Endometrial microvascular endothelial cells (primary cell): ENCODE data around the gene OSBPL6. TPM values are rescaled to one million over a fixed set of nuclear protein-coding genes. Genes with fewer than 3 reads are reported as not detected.

ENCODE experiments used
- in situ Hi-C: cut with HindIII; loops from 2 replicates; pipeline ENCODE4 v1.10.0; 2017; ENCODE audit warnings: low sequenced_read_pairs, low pct_unique_long_range_greater_than_20kb; ENCODE audit errors: inconsistent ontology term
- total RNA-seq: library from RNA; depleted of rRNA; stranded (reverse); fragments of >200 nt; gene quantifications from one replicate; pipeline ENCODE4 v1.2.3, GENCODE V29; 2015; ENCODE audit errors: inconsistent ontology term

OSBPL6 gene
- total RNA-seq, 1 donor from 2014 or later = 1.7 TPM

DNA sequence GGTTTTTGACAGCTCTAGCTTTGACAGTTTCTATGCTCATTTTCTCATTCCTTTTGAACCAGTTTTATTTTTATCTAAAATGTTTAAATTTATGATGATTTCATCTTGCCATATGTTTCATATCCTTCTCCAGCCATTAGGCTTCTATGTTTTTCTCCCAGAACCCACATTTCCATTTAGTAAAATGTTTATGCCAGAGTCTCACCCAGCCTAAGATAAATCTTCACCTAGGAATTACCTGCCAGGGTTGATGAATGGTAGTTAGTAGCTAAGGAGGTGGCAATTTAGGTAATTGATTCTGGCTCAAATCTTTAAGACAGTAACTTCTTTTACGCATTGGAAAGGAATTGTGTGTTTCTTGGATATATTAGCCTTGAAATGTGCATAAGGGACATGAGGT lies 173.0 kb downstream of the OSBPL6 start:
- in situ Hi-C loops = no loop called here

DNA sequence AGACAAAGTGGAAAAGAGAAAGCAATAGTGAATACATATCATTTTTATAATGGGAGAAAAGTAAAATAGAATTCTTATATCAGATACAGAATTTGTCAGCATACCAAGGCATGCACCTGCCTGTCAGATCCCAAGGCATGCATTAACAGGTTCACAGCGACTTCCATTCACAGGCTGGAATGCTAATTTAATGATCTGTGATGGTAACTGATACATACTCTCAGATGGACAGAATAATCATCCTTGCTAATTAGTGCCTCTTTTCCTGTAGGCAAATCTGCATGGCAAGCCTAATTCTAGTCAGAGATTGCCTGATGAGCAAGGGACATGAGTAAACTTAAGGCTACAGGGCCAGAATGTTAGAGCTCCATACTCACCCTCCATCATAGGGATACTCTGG lies 180.6 kb downstream of the OSBPL6 start:
- in situ Hi-C loops = no loop called here

DNA sequence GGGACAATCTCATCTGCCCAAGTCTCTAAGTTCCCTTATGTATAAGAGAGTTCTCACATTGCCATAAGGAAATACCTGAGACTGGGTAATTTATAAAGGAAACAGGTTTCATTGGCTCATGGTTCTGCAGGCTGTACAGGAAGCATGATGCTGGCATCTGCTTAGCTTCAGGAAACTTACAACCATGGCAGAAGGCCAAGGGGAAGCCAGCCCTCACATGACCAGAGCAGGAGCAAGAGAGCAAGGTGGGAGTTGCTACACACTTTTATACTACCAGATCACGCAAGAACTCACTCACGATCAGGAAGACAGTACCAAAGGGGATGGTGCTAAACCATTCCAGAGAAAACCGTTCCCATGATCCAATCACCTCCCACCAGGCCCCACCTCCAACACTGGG lies 182.7 kb downstream of the OSBPL6 start:
- in situ Hi-C loops = no loop called here

DNA sequence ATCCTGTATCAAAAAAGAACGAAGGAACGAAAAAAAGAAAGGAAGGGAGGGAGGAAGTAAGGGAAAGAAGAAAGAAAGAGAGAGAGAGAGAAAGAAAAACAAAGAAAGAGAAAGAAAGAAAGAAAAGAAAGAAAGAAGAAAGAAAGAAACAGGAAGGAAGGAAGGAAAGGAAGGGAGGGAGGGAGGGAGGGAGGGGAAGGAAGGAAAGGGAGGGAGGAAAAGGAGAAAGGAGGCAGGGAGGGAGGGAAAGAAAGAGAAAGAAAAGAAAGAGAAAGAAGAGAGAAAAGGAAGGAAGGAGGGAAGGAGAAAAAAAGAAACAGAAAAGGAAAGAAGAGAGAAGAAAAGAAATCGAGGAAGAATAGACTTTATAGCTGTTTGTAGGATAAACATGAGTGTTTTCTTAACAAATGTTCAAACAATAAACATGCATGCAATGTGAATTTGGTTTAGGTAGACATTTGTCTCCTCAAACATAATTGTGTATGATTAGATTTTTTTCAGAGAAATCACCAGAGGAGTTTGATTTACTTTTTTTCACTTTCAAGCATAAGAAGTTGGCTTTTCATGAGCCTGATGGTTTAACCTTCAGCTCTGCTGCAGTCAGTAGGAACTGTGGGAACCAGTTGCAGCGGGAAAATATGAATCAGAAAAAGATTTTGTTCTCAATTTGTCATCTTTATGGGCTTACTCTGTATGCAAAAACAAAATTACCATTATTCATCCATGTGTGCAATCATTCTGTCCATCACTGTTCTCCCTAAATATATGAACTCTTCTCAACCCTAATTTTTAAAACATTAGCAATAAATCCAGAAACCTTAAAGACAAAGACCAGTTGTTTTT lies 185.1 kb downstream of the OSBPL6 start:
- in situ Hi-C loops = no loop called here

DNA sequence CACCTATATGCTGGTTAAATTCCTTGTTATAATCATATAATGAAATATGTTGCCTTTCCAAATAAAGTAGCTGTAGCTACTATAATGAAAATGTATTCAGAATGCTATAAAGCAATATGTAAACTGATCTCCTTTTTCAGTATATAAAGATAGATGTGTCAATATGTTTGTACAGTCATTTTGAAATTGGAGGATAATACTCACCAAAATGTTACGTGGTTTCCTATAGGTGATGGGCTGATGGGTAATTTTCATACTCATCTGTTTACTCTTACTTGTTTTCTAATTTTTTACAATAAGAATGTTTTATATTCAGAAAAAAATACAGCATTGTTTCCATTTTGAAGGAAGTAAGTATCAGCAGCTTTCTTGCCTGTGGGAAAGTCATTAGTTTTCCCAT lies 186.5 kb downstream of the OSBPL6 start:
- in situ Hi-C loops = no loop called here

DNA sequence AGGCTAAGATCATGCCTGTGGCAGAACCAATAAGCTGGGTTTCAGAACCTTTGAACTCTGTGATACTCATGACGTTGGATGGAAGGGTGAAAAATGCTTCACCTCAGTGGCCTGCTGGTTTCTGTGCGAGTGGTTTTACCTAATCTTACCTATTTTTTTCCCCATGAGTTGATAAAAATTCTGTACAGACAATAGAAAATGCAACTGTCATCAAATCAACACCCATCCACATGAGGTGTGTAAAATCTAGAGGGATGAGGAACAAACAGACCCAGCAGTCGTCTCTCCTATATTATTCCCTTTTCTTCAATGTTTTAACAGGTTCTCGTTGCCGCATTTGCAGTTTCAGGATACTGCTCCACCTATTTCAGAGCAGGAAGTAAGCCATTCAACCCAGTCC lies 189.4 kb downstream of the OSBPL6 start:
- in situ Hi-C loops = no loop called here

DNA sequence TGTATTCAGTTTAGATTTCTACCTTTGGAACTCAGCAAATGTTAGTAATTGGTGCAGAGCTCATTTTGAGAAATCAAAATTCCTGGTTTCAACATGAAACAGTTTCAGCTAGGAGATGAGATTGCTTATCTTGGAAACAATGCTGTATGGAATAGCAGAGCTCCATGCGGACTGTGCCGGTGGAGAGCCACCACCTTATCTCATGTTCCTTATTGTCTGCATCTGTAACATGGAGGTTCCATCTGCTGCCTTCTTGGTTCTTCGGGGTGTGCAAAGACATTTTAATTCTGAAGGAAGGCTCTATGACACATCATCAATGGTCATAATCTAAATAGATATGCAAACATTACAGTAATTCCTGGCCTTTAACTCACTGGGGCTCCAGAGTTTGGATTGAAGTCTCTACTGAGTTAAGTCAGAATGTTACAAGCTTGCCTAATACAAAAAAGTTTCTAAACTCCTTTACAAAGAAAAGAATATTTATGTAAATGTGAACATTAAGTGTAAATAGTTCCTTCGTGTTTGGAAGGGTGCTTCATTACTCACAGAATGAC lies 191.4 kb downstream of the OSBPL6 start:
- in situ Hi-C loops = no loop called here

DNA sequence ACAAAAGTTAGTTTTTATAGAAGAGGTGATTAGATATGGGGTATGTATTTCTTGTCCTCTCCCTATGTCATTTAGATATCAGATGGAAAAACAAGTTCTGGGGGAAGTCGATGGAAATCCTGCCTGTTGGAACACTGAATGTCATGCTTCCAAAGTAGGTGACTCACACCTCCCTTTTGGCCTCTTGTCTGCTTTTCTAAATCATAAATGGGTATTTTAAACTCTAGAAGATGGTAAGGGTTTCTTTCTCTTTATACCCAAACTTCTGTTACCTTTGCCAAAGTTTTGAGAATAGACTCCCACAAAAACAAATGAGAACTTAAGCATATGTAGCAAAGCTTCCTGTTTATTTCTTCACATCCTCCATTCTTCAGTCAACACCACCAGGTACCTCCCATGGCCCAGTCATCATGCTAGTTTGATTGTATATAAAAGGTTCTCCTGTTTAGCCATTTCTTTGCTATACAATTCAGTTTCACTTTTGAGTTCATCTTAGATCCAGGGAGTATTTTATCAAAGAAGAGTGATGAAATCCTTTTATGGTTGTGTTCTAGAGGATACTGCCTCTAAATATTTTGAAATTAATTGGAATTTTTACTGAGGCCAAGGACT lies 192.8 kb downstream of the OSBPL6 start:
- in situ Hi-C loops = no loop called here

DNA sequence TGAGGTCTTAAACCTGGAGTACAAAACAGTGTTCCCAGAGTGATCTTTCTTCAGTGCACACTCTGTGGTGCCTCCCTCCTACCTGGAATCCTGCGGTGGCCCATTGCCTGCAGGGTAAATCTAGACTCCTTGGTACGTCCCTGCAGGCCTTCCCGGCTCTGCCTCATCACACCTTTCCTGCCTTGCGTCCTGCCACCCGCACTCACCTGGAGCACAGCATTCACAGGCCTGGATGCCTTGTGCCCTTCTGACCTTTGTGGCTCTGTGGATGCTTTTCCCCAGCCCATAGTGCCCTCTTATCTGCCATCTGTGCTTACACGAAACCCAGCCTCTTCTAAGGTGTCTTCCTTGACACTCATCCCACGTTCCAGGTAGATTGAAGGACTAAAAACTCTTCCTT lies 194.0 kb downstream of the OSBPL6 start:
- in situ Hi-C loops = no loop called here

DNA sequence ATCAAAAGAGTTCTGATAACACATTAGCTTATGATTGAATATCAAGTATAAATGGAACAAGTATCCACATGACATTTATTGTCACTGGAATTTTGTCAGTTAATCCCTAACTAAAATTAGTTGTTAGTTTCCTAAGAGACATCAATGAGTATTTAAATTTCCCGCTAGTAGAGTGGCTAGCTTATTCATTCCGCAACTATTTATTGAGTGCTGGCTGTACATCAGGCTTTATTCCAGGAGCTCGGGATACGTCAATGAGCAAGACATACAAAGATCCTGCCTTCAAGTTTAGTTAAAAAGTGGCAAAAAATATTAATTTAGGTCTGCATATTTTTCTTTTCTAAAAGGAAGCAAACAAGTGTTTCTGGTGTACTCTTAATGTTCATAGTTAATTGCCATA lies 197.4 kb downstream of the OSBPL6 start:
- in situ Hi-C loops = no loop called here

DNA sequence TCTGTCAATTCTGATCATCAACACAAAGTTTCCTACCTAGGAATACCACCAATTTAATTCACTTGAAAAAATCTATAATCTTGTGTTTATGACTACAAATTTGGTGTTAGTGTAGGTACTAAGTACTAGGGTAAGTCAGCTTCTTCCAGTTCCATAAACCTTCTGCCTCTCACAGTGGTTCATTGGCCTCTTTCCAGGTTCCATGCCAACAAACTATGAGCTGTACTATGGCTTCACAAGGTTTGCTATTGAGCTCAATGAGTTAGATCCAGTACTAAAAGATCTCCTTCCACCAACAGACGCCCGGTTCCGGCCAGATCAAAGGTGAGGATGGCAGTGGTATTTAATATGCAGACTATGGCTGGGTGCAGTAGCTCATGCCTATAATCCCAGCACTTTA lies 197.9 kb downstream of the OSBPL6 start:
- in situ Hi-C loops = no loop called here

DNA sequence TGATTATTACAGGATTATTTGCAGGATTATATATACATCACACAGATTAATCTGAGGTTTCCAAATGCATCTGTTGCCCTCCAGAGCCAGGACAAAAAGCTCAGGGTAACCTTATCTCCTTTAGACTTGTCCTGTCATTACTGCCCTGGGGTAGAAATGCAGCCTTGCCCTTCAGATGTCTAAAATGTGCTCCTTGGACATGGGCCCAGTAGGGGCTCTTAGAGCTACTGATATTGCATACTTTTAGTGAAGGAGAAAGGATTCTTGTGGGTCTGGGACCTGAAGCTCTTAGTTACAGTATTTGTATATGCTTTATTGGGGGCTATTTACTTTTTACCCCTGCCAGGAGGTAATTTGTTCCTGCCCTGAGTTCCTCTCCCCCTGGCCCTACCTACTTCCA lies 200.5 kb downstream of the OSBPL6 start:
- in situ Hi-C loops = no loop called here

DNA sequence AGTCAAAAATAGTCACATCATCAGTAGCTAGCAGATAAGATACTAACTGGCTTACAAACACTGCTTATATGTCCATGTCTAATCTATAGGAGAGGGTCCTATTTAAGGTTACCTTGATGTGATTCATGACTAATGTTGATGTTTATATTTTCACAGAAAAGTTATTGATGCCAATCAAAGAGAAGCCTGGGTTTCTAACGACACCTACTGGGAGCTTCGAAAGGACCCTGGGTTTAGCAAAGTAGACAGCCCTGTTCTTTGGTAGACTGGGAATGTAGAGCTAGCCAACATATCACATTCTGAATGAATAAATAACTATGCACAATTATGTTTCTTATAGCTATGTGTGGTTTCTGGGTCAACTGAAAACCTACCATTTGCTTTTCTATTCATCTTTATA lies 201.0 kb downstream of the OSBPL6 start:
- in situ Hi-C loops = no loop called here

DNA sequence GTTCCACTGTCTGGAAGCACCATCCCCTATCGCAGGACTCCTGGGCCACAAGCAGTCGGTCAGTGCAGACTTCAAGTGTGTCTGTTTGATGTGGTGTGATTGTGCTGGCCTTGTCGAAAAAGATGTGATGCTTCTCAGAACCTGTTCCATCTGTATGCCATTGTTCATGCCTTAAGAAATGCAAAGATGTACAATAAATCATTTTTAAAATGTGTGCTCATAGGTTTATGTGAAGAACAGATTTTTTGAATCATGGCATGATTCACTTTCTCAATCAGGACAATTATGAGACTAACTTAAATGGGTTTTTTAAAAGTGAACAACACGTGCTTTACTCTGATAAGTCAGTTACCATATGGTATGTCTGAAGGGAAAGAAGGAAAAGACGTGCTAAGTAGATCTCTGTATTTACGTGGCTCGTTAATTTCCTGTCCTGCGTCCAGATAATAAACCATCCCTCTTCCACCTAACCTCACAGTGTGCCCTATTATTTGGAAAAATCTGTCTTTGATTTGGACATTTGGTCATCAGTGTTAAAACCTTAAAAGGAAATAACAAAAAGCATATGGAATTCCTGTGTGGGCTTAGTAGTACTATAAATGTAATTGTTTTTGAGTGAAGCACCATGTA lies 201.7 kb downstream of the OSBPL6 start:
- in situ Hi-C loops = no loop called here

DNA sequence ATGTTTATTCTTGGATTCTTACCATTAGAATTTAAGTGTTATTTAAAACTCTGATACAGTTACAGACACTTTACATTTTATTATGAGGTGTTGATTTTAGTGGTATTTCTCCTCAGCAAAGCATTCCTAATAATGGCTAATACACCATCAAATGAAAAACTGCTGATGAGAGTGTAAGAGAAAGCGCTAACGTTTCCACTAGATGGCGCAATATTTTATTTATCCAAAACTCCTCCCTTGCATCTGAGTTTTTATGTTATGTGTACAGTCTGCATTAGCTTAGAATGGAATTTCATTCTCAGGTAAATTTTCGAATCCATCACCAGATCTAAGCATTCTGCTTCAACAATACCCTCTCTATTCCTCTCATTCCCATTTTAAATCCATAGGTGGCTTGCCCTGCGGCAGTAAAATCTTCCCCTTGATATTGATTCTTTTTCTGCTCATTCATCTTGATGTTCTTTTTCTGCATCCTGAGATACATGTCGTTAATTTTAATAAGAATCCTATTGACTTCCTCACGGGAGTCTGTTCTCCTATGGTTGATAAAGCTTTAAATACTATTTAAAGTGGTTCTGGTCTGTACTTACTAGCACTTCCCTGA lies 202.8 kb downstream of the OSBPL6 start:
- in situ Hi-C loops = no loop called here

DNA sequence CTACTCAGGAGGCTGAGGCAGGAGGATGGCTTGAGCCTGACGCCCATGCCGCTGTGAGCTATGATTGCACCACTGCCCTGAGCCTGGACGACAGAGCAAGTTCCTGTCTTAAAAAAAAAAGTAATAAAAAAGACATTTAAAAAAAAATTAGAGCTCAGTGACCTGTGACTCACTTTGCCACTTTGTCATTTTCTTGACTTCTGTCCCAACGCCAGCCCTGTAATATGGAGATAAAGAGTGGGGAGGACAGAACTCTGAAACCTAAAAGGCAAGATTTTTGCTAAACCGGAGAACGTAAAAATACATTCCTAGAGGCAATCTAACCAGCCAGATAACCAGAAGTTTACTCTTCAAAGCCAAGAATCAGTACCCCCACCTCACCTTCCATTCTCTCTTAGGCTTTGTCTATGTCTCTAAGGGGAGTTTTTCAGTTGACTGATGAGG lies 207.7 kb downstream of the OSBPL6 start:
- in situ Hi-C loops = loop anchor here (25.0 kb wide), 1 partner anchor 265 kb away; no protein-coding TSS in a partner anchor

DNA sequence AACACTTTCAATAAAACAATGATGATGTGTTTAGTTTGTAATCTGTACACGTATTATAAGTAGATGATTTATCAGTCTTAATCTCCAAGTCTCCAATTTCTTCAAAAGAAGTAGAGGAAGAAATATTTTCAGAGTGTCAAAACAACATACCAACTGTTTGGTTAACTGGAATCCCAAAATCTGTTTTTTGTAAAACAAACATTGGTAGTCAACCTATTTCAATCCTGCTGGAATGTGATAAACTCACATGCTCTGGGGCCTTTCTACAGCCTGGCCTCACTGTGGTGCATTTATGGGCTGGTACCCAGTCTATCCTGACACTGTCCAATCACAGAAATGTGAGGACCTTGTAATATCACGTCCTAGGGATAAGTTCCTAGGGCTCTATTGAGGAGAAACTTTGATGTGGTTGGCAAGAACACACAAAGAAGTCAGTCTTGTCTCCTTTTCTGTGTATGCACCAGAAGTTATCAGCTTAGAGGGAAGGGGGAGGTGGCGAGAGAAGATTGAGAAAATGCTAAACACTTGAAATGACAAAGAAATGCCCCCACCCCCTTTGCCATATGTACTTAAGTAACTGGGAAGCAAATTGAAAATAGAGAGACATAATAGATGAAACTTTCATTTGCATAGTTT lies 209.5 kb downstream of the OSBPL6 start:
- in situ Hi-C loops = loop anchor here (25.0 kb wide), 1 partner anchor 266 kb away; no protein-coding TSS in a partner anchor

DNA sequence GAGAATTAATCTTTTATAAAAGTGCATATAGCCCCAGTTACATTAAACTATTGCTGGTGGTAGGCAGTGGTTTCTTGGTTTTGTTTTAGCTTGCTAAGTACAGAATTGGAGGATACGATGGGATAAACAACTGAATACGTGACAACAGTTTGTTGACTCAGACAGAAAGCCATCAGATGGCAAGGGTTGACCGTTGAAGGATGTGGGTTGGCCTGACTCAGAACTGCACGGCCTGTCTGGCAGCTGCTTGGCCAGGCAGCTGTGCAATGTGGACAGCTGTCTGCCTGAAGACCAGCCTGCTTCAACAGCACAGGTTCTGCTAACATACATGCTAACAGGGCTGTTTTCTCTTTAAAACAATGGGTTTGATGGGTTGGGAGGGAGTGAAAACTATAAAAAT lies 210.1 kb downstream of the OSBPL6 start:
- in situ Hi-C loops = loop anchor here (25.0 kb wide), 1 partner anchor 267 kb away; no protein-coding TSS in a partner anchor

DNA sequence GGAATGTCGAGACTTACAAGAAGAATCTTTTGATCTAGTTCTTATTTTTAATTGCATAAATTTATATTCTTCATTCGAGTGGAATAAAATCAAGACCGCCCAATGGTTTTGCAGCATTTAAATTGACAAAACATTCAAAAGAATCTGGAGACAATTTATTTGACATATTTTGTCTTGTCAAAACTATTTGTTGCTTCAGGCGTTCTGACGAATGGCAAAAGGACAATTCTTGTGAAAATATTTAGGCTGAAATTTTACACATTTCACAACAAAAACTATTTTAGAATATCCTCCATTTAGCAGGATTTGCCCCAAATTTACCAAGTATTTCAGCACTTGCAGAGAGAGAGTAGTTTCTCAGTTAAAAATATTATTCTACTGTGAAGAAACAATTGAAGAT lies 214.9 kb downstream of the OSBPL6 start:
- in situ Hi-C loops = loop anchor here (25.0 kb wide), 1 partner anchor 272 kb away; no protein-coding TSS in a partner anchor
